Stimulated activated effector memory CD8-positive, alpha-beta T cell treated with anti-CD3 and anti-CD28 coated beads, Interleukin-12 subunit alpha, Interleukin-12 subunit beta, amount 100 ng/mL, for 72 hours (primary cell): Measurements from ENCODE around the gene OR1S1.
"Not testable (repeated sequence)": the region's sequence is repeated elsewhere in the genome, so short reads cannot be mapped to it uniquely, and the experiment has no call there.

Experiments
- ATAC-seq: fragments of 150-1000 bp; cut with Tn5 transposase; 2 replicates; pipeline ENCODE4 v1.10.0; 2021
- DNase-seq, 2 donors: peaks; one replicate each; pipeline ENCODE4 v3.0.0; 2021 to 2022; ENCODE audit warnings: low spot score in 2 of 2
- H3K27ac Mint-ChIP-seq: one replicate; pipeline ENCODE4 v1.8.0; 2022; ENCODE audit warnings: mild to moderate bottlenecking, mixed read lengths
- H3K36me3 Mint-ChIP-seq: one replicate; pipeline ENCODE4 v1.8.0; 2022; ENCODE audit warnings: mild to moderate bottlenecking, mixed read lengths
- H3K4me1 Mint-ChIP-seq: one replicate; pipeline ENCODE4 v1.8.0; 2022; ENCODE audit warnings: mixed read lengths
- H3K4me3 Mint-ChIP-seq: one replicate; pipeline ENCODE4 v1.8.0; 2022; ENCODE audit warnings: mild to moderate bottlenecking, mixed read lengths
- H3K9me3 Mint-ChIP-seq: one replicate; pipeline ENCODE4 v1.8.0; 2022; ENCODE audit warnings: mixed read lengths

The OR1S1 gene

DNA sequence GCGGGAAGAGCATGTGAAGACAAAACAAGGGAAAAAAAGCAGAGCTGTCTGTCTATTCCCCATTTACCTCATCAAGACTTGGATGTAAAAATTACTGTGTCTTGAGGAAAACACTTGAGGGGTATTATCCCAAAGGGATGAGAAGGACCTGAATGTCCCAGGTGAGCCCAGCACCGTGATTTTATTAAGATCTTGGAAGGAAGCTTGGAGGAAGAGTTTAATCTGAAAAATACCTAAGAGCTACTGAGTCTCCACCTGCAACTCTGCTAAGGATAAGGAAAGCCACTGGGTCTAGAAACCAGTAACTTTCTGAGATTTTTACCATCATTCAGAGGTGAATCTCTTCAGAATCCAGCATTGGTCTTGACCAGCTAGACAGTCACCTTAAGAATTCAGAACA, at the start of gene OR1S1:
OR1S1 (plus strand) TSS at position 301 of the 400 bp plus-strand sequence.
- not testable (repeated sequence) for DNase-seq, ATAC-seq, H3K9me3 Mint-ChIP-seq, H3K36me3 Mint-ChIP-seq, H3K4me3 Mint-ChIP-seq, H3K27ac Mint-ChIP-seq, H3K4me1 Mint-ChIP-seq

DNA sequence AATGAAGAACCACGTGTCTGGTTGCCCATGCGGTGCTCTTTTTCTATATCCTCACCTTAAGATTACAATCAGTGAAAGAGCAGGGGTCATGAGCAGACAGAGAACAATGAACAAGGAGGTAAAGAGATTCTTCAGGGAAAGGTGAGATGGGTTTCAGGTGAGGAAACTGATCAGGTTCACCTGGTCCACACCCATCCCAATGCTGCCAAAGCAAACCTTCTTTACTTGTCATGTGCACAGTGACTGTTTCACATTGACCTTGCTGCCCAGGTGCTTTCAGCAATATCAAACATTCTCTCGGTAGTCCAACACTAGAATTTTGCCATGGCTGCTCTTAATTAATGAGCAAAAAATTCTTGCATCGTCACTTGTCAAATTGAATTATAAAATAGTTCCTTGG, 48.1 kb upstream of the OR1S1 start:
- no peaks in the 10 kb centered on the region for H3K4me1 Mint-ChIP-seq
- H3K27ac Mint-ChIP-seq, result no peak overlapping the region
- ATAC-seq, result no peak
- DNase-seq, result no peak
- H3K36me3 Mint-ChIP-seq, result no peaks in the 10 kb centered on the region
- H3K4me3 Mint-ChIP-seq, result no peak overlapping the region
- H3K9me3 Mint-ChIP-seq, result no peaks in the 10 kb centered on the region

DNA sequence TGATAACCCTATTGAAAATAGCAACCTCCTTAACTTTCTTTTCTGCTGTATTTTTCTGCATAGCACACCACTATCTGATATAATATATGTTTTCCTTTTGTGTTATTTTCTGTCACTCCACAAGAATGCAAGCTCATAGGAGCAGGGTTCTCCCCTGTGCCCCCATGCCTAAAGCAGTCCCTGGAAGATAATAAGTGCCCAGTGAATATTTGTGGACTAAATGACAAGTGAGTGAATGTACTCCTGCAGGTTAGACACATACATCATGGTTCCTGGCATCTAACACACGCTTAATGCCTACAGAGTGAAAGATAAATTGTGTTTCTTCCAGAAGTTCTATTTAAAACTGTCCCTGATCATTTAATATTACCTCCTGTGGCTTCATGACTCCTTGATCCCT, 47.5 kb upstream of the OR1S1 start:
- Mint-ChIP-seq H3K9me3 (no peaks in the 10 kb centered on the region), H3K36me3 (no peaks in the 10 kb centered on the region), H3K4me3 (no peak overlapping the region), H3K27ac (no peak overlapping the region), H3K4me1 (no peaks in the 10 kb centered on the region)
- ATAC-seq, result no peak
- DNase-seq, result no peak

DNA sequence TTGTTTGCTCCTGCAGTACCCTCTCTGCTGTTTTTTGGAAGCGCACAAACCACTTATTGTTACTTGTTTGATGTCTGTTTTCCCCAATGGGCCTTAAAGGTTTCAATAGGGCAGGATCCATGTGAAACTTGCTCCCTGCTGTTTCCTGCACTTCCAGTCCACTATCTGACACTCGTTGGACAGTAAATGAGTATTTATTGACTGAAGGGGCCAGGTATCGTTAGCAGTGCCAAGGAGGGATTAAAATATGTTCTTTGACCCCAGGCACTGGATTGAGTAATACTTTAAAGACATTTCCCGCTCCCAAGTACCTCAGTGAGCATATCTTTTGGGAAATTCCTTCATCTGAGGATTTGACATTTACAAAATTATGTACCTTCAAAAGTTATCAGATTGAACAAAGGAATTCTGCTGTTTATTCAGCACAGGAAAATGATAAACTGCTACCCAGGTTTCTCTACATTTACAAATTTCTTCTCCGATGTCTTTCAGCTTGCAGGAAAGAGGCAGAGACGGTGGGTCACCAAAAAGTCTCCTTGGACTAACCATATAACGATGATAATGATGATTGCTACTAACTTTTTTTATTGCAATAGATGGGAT, 46.9 kb upstream of the OR1S1 start:
- Mint-ChIP-seq H3K9me3 (no peaks in the 10 kb centered on the region), H3K36me3 (no peaks in the 10 kb centered on the region)
- no peak for DNase-seq

DNA sequence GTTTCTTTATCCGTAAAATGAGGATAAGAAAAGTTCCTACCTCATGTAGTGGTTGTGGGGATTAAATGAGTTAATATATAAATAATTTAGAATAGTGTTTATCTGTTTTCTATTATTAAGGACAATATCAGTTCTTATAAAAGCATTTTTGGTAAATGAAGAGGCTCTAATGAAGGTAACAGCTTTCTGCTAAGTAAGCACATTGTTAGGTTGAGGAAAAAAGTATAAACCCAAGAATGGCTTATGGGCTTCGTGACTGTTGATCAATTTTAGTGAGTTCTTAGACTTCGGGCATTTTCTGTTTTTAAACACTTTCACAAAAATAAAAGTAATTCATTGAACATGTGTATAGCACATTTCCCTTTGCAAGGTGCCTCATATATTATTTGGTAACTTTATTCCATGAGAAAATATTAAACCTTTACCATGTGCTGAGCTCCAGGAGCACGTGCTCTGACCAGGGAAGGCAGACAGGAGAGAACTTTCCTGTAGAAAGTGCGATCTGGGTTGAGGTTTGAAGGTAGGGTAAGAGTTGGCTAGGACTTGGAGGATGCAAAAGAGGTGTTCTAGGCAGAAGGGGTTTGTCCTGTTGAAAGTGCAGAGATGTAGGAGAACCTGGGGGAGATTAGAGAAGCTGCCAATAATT, 35.0 kb upstream of the OR1S1 start:
- H3K4me3 Mint-ChIP-seq, result no peak overlapping the region
- H3K9me3 Mint-ChIP-seq, result no peaks in the 10 kb centered on the region
- DNase-seq (no peak), ATAC-seq (no peak)
- H3K4me1 Mint-ChIP-seq, result no peaks in the 10 kb centered on the region
- no peak overlapping the region for H3K27ac Mint-ChIP-seq
- H3K36me3 Mint-ChIP-seq, result no peaks in the 10 kb centered on the region

More for the DNA sequence above, 46.9 kb upstream of the OR1S1 start:
- Mint-ChIP-seq H3K4me3 (no peak overlapping the region), H3K27ac (no peak overlapping the region), H3K4me1 (no peaks in the 10 kb centered on the region)
- no peak for ATAC-seq

DNA sequence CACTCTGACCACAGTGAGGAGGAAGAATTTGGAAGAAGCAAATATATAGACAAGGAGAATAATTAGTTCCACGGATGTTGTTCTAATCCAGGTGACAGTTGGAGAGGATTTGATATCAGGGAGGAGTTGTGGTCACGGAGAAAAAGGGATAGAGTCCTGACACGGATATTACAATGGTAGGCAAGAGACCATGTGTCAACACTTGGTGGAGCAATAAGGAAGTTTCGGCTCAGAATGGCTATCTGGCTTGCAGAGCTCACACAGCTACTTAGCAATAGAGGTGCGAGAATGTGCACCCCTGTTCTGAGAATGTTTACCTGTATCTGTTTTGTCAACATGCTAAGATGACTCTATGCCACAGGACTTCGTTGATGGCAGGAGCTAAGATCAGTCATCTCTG, 34.1 kb upstream of the OR1S1 start:
- no peaks in the 10 kb centered on the region for H3K36me3 Mint-ChIP-seq
- H3K27ac Mint-ChIP-seq, result no peak overlapping the region
- no peak for DNase-seq
- H3K4me3 Mint-ChIP-seq, result no peak overlapping the region
- no peak for ATAC-seq
- no peaks in the 10 kb centered on the region for H3K4me1 Mint-ChIP-seq
- H3K9me3 Mint-ChIP-seq, result no peaks in the 10 kb centered on the region

DNA sequence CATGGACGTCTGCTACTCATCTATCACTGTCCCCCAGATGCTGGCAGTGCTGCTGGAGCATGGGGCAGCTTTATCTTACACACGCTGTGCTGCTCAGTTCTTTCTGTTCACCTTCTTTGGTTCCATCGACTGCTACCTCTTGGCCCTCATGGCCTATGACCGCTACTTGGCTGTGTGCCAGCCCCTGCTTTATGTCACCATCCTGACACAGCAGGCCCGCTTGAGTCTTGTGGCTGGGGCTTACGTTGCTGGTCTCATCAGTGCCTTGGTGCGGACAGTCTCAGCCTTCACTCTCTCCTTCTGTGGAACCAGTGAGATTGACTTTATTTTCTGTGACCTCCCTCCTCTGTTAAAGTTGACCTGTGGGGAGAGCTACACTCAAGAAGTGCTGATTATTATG, 32.9 kb upstream of the OR1S1 start:
- no peak for DNase-seq
- no peak overlapping the region for H3K4me3 Mint-ChIP-seq
- no peaks in the 10 kb centered on the region for H3K4me1 Mint-ChIP-seq
- H3K36me3 Mint-ChIP-seq, result no peaks in the 10 kb centered on the region
- H3K27ac Mint-ChIP-seq, result no peak overlapping the region
- ATAC-seq, result no peak
- H3K9me3 Mint-ChIP-seq, result no peaks in the 10 kb centered on the region

DNA sequence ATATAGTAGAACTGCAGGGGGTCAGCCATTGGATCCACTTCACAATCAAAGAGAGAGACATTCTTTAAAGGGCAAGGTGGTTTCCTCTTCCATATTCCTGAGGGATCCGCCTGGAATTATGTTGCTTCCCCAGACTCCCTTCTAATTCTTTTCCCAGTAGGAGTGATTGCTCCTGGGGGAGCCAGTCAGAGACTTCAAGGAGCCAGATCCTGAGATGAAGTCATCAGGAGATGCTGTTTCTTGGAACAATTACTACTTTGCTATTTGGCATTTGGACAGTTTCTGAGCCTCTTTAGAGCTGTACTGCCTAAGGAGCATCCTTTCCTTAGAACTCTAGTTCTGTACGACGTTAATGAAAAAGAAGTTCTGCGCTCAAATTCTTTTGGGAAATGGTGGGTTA, 25.6 kb upstream of the OR1S1 start:
- Mint-ChIP-seq H3K36me3 (no peaks in the 10 kb centered on the region), H3K9me3 (no peaks in the 10 kb centered on the region), H3K4me3 (no peak overlapping the region), H3K27ac (no peak overlapping the region), H3K4me1 (no peaks in the 10 kb centered on the region)
- ATAC-seq (no peak), DNase-seq (no peak)

DNA sequence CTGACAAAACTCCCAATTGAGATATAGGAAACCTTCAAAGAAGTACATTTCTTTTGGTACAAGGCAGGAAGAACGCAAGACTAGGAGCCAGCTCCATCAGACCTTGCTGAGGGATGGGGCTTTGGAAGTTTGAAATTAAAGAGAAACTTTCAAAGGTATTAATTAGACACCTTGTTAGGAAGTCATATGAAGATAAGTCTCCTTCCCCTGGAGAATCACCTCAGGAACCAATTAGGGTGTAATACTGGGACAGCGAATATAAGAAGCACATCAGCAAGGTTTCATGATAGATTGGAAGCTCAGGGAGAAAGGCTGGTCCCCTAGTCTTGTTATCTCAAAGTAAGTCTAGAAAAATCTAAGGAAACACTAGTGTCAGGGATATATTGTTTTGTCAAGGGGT, 23.8 kb upstream of the OR1S1 start, which contains the start of gene OR9Q2:
OR9Q2 (plus strand) TSS at position 301 of the 400 bp plus-strand sequence. CDS start 1,421 bp downstream, outside the sequence.
- Mint-ChIP-seq H3K4me3 (no peak within 1 kb of the TSS), H3K27ac (no peak within 1 kb of the TSS), H3K36me3 (no peaks in the 10 kb centered on the region)

DNA sequence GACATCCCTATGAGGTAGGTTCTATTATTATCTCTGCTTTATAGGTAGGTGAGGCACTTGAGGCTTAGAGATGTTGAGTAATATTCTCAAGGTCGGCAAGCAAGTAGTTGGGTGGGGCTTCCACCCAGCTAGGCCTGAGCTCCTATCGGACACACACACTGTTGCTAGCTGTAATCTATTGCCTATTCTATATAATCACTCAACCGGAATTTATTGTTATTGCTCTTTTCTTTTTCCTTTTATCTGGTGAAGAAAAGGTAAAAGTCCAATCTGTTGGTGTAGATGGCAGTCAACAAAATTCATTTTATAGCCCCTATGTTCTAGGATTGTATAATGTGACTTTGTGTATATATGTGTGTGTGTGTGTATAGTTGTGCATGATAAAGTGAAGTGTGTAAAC, 20.3 kb upstream of the OR1S1 start:
- DNase-seq (no peak), ATAC-seq (no peak)
- no peak overlapping the region for H3K27ac Mint-ChIP-seq
- no peaks in the 10 kb centered on the region for H3K4me1 Mint-ChIP-seq
- H3K36me3 Mint-ChIP-seq, result no peaks in the 10 kb centered on the region
- no peaks in the 10 kb centered on the region for H3K9me3 Mint-ChIP-seq
- H3K4me3 Mint-ChIP-seq, result no peak overlapping the region

More for the DNA sequence above, 23.8 kb upstream of the OR1S1 start, which contains the start of gene OR9Q2:
- H3K4me1 Mint-ChIP-seq, result no peaks in the 10 kb centered on the region
- no peaks in the 10 kb centered on the region for H3K9me3 Mint-ChIP-seq
- DNase-seq, result no peak
- ATAC-seq, result no peak

DNA sequence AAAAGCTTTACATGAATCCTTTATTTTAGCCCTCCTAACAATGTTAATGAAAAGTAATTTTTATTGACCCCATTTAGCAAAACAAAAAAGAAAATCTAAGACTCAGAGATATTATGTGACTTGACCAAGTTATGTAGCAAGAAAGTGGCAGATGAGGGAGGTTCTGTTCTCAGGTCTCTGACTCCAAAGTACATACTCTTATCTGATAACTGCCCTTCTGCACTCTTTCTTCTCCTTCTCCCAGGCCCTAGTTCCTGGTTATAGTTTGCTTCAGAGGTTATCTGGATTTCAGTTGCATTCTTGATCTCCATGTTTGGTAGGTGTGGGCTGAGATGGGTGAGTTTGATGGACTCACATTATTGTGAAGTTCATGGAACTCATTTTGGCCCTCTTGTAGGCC, 19.1 kb upstream of the OR1S1 start:
- no peaks in the 10 kb centered on the region for H3K36me3 Mint-ChIP-seq
- peaks cover 3% of the 10 kb centered on the region for H3K9me3 Mint-ChIP-seq
- no peak overlapping the region for H3K27ac Mint-ChIP-seq
- ATAC-seq (no peak), DNase-seq (no peak)
- no peaks in the 10 kb centered on the region for H3K4me1 Mint-ChIP-seq
- H3K4me3 Mint-ChIP-seq, result no peak overlapping the region

DNA sequence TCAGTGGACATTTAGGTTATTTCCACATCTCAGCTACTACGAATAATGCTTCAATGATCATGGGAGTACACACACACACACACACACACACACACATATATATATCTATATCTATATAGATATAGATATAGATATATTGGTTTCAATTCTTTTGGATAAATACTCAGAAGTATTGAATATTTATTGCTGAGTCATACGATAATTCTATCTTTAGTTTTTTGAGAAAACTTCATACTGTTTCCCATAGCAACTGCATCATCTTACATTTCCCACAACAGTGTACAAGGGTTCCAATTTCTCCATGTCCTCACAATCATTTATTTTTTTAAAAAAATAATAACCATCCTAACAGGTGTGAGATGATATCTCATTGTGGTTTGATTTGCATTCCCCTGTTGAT, 16.6 kb upstream of the OR1S1 start:
- no peak for ATAC-seq
- Mint-ChIP-seq H3K4me3 (no peak overlapping the region), H3K27ac (no peak overlapping the region), H3K4me1 (no peaks in the 10 kb centered on the region), H3K9me3 (peaks cover 3% of the 10 kb centered on the region), H3K36me3 (no peaks in the 10 kb centered on the region)
- no peak for DNase-seq

DNA sequence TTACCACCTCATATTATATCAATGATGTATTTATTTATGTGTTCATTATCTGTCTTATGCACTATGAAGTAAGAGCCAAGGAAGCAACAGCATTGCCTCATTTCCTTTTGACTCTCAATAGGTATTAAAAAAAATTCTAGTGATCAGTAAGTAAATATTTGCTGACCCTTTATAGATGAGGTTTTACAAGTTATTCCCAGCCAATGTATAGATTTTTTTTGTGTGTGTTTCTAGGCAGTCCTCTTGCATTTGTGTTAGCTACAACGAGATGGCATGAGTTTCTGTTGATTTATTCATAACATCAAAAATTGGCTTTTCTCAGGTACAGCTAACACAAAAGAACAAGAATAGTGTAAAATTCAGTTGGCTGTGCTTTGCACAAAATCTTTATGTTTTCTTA, 13.2 kb upstream of the OR1S1 start:
- no peak for ATAC-seq
- H3K9me3 Mint-ChIP-seq, result peaks cover 7% of the 10 kb centered on the region
- H3K27ac Mint-ChIP-seq, result no peak overlapping the region
- H3K4me3 Mint-ChIP-seq, result no peak overlapping the region
- DNase-seq, result no peak
- no peaks in the 10 kb centered on the region for H3K4me1 Mint-ChIP-seq
- H3K36me3 Mint-ChIP-seq, result no peaks in the 10 kb centered on the region

DNA sequence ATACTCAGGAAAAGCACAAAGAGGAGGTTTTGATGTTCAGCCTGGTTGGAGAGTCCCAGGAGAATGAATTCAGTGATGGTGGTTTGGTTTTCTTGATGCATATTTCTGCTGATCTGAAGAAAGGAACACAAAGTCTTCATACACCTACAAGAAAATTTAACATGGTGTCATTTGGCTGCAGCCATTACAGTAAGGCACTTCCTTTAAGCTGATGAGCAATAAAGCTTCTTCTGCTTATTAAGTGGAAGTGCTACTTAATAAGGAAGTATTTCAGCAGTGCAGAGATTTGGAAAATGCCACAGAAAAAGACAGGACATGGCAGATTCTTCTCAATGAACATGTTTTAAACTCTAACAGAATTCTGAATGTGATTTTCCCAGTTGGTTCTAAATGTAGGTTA, 8.5 kb upstream of the OR1S1 start, which contains the start of gene OR1S2:
OR1S2 (minus strand) TSS at position 101 of the 400 bp plus-strand sequence; CDS start at position 101, 0 bp downstream.
- Mint-ChIP-seq H3K9me3 (peaks cover 3% of the 10 kb centered on the region), H3K27ac (no peak within 1 kb of the TSS), H3K4me3 (no peak within 1 kb of the TSS), H3K4me1 (no peaks in the 10 kb centered on the region), H3K36me3 (no peaks in the 10 kb centered on the region)
- ATAC-seq (no peak), DNase-seq (no peak)

DNA sequence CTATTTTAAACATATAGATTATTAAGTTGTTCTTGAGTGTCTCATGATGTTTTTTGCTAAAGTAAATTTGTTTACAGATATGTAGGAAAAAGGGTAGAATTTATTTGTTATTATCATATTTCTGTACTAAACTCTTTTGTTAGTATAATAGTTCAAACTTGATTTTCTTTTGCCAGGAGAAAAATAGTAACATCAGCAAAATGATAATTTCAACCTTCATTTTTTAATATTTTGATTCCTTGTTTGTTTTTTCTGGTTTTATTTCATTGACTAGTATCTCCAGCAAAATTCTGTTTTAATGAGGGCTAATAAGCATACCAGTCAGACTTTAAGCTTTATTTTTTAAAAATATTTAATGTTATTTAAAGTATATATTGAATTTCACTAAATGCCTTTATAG, 4.0 kb downstream of the OR1S1 start:
- DNase-seq (no peak), ATAC-seq (no peak)
- Mint-ChIP-seq H3K4me1 (no peaks in the 10 kb centered on the region), H3K4me3 (no peak overlapping the region), H3K36me3 (no peaks in the 10 kb centered on the region), H3K27ac (no peak overlapping the region), H3K9me3 (no peaks in the 10 kb centered on the region)

DNA sequence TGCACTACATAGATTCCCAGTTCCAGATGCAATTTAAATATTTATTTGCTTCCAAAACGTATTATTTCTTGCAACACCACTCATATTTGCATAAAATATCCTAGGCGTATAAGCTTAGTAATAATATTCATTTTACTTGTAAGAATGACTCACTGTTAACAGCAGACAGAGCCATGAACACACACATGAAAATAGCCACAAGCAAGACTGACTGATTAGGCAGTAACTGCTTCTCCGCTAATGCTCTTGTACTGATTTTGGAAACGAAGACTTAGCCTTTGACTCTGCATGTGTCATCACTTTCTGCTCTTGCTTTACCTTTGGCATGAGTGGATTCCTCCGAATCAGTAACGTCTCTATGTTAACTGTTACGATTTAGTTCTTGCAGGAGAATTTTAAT, 10.2 kb downstream of the OR1S1 start:
- no peak for ATAC-seq
- DNase-seq, result no peak
- Mint-ChIP-seq H3K4me1 (peaks cover 5% of the 10 kb centered on the region), H3K4me3 (no peak overlapping the region), H3K27ac (no peak overlapping the region), H3K9me3 (no peaks in the 10 kb centered on the region), H3K36me3 (no peaks in the 10 kb centered on the region)
